Measurements from ENCODE around the gene TINAGL1. TPM values are rescaled to one million over a fixed set of nuclear protein-coding genes. Genes with fewer than 3 reads are reported as not detected.
"Not testable (repeated sequence)": the region's sequence is repeated elsewhere in the genome, so short reads cannot be mapped to it uniquely, and the experiment has no call there.

Gene TINAGL1
- total and polyA plus RNA-seq, 2 of the 13 experiments (the other 11 are each of a cell fraction or from before 2014, with no cell fraction given) = 24.7 to 76.8 TPM

GRCh38 chr1:31587328-31587699 is 11.0 kb downstream of the TINAGL1 start:
- H3K9me3 ChIP-seq (ENCODE audit: low read length); H3K4me2 ChIP-seq (ENCODE audit: low read depth, low read length); H3K79me2 ChIP-seq (ENCODE audit: insufficient read depth, low read length); H3K4me3 ChIP-seq (replicated peaks in 1 of 3; ENCODE audit: insufficient read depth in 1 of 3, low read depth in 2 of 3, low read length in 3 of 3); H3K27ac ChIP-seq (ENCODE audit: extremely low read length, insufficient read depth, low read length); H3K9ac ChIP-seq (ENCODE audit: insufficient read depth, low read depth, low read length); ATAC-seq; H3K27me3 ChIP-seq (ENCODE audit: control insufficient read depth in 1 of 2, insufficient read depth in 2 of 2, low read length in 2 of 2); H4K20me1 ChIP-seq (ENCODE audit: insufficient read depth, low read length); H2AFZ ChIP-seq (ENCODE audit: low read length); intact Hi-C loops (cut with micrococcal nuclease; ENCODE audit: unreplicated experiment); DNase-seq (ENCODE audit: low spot score); FAIRE-seq; in situ Hi-C loops (cut with HindIII; ENCODE audit: extremely low pct_ligation_motif_present, low pct_unique_long_range_greater_than_20kb); BruUV-seq (replicated peaks): not testable (repeated sequence)
- 96% methylated on average over 5 of the region's 5 CpGs for WGBS (ENCODE audit: low lambda C conversion rate)
- ChIA-PET POLR2A (interaction anchor here (0.6 to 1.1 kb wide), 3 partner anchors 10 to 61 kb away, joined by 4 to 6 read pairs (median 5); partner anchors contain the start of gene TINAGL1), CTCF (ENCODE audit: low intra/inter-chr PET ratio, low total read pairs) (interaction anchor here (1.1 kb wide), 1 partner anchor 23 kb away, joined by 3 read pairs; no protein-coding TSS in a partner anchor)
- Histone ChIP-seq H3K4me1 (ENCODE audit: insufficient read depth, low read length) (peaks cover 23% of the 10 kb centered on the region), H3K36me3 (replicated peaks in 1 of 2; ENCODE audit: control insufficient read depth in 1 of 2, insufficient read depth in 2 of 2, low read length in 2 of 2) (peaks cover 4 to 22% of the 10 kb centered on the region in 2 experiments; a peak in 3 of 5 replicates)

GRCh38 chr1:31587720-31588423 is 11.6 kb downstream of the TINAGL1 start:
- 76% methylated on average over 12 of the region's 14 CpGs for WGBS (ENCODE audit: low lambda C conversion rate)
- H3K9me3 ChIP-seq (ENCODE audit: low read length) = no peaks in the 10 kb centered on the region
- peak; percentile 40 for DNase-seq (ENCODE audit: low spot score)
- ATAC-seq = peak; percentile 38
- intact Hi-C loops (cut with micrococcal nuclease; ENCODE audit: unreplicated experiment) (no loop called here), in situ Hi-C loops (cut with HindIII; ENCODE audit: extremely low pct_ligation_motif_present, low pct_unique_long_range_greater_than_20kb) (no loop called here)
- H3K9ac ChIP-seq (ENCODE audit: insufficient read depth, low read depth, low read length) = no peak overlapping the region
- peaks cover 0 to 9% of the 10 kb centered on the region in 2 experiments; a peak in 1 of 5 replicates for H3K27me3 ChIP-seq (ENCODE audit: control insufficient read depth in 1 of 2, insufficient read depth in 2 of 2, low read length in 2 of 2)
- peaks cover 18% of the 10 kb centered on the region for H3K4me1 ChIP-seq (ENCODE audit: insufficient read depth, low read length)
- CTCF ChIA-PET (ENCODE audit: low intra/inter-chr PET ratio, low total read pairs) = interaction anchor here (1.1 kb wide), 1 partner anchor 24 kb away, joined by 3 read pairs; no protein-coding TSS in a partner anchor
- no TSS peak for BruUV-seq (replicated peaks)
- H3K4me3 ChIP-seq (replicated peaks in 1 of 3; ENCODE audit: insufficient read depth in 1 of 3, low read depth in 2 of 3, low read length in 3 of 3) = no peak overlapping the region
- peaks cover 4 to 20% of the 10 kb centered on the region in 2 experiments; a peak in 3 of 5 replicates for H3K36me3 ChIP-seq (replicated peaks in 1 of 2; ENCODE audit: control insufficient read depth in 1 of 2, insufficient read depth in 2 of 2, low read length in 2 of 2)
- H3K79me2 ChIP-seq (ENCODE audit: insufficient read depth, low read length) = no peaks in the 10 kb centered on the region
- no peak overlapping the region for H3K27ac ChIP-seq (ENCODE audit: extremely low read length, insufficient read depth, low read length)
- FAIRE-seq = peak; percentile 18
- H3K4me2 ChIP-seq (ENCODE audit: low read depth, low read length) = no peak overlapping the region
- no peaks in the 10 kb centered on the region for H4K20me1 ChIP-seq (ENCODE audit: insufficient read depth, low read length)
- H2AFZ ChIP-seq (ENCODE audit: low read length) = no peak overlapping the region
- POLR2A ChIA-PET = interaction anchor here (0.6 to 1.1 kb wide), 3 partner anchors 11 to 60 kb away, joined by 4 to 6 read pairs (median 5); partner anchors contain the start of gene TINAGL1
- no peak for TF ChIP-seq SRF (IDR thresholded peaks at IDR 0.05; ENCODE audit: low read depth, low read length)
- TF ChIP-seq PPARG (CRISPR knock-in tag; conservative IDR thresholded peaks at IDR 0.05) = 0 out of 2 replicates have a peak, but pooled peaks have one; percentile 19
- TF ChIP-seq ZNF687 (CRISPR knock-in tag; IDR thresholded peaks at IDR 0.05) = peak; percentile 33; the same call in 1 of the 2 replicates
- TF ChIP-seq RAD21 (CRISPR knock-in tag; IDR thresholded peaks at IDR 0.05) = peak; percentile 37; the same call in 1 of the 2 replicates
- TF ChIP-seq ZFYVE20 (CRISPR knock-in tag; IDR thresholded peaks at IDR 0.05; ENCODE audit: borderline replicate concordance, low read depth) = no peak
- no peak for TF ChIP-seq DZIP1 (CRISPR knock-in tag; IDR thresholded peaks at IDR 0.05)

Data from HepG2 (cell line).